Adrenal gland (tissue), 12 donors: ENCODE data around the gene PRKG1. TPM values are rescaled to one million over a fixed set of nuclear protein-coding genes. Genes with fewer than 3 reads are reported as not detected.

Experiments used
- DNase-seq, 7 donors: peaks; one replicate each; pipeline ENCODE4 v3.0.0-alpha.2; 2019 to 2020
- H3K27ac ChIP-seq, 5 donors: fragments of 200-600 bp; sonication (generic) in 4 of 5; 1 replicate in 3 of 5; 2 replicates in 2 of 5; pipeline versions ENCODE4 v1.5.1 to v1.8.0; 2016 to 2020; ENCODE audit warnings: mild to moderate bottlenecking in 1 of 5
- H3K27me3 ChIP-seq: fragments of 200-600 bp; 2 replicates; pipeline ENCODE4 v1.8.0; 2021
- H3K36me3 ChIP-seq, 2 donors: fragments of 200-600 bp; replicated peaks in 1 of 2; 1 replicate in 1 of 2; 2 replicates in 1 of 2; pipeline versions ENCODE4 v1.5.1 to v1.8.0; 2018 to 2022
- H3K4me1 ChIP-seq, 2 donors: fragments of 200-600 bp; replicated peaks in 1 of 2; 1 replicate in 1 of 2; 2 replicates in 1 of 2; pipeline versions ENCODE4 v1.5.1 to v1.8.0; 2018 to 2021
- H3K4me3 ChIP-seq, 4 donors: fragments of 200-600 bp; sonication (generic) in 3 of 4; one replicate each; pipeline ENCODE4 v1.5.1; 2016 to 2018
- H3K9me3 ChIP-seq, 3 donors: fragments of 200-600 bp; sonication (generic) in 1 of 3; replicated peaks in 1 of 3; 1 replicate in 2 of 3; 2 replicates in 1 of 3; pipeline versions ENCODE4 v1.5.1 to v1.8.0; 2016 to 2021
- POLR2A ChIP-seq, 2 donors: fragments of 450-650 bp; IDR thresholded peaks; one replicate each; pipeline ENCODE4 v1.6.1; 2017; ENCODE audit warnings: antibody characterized with exemption in 2 of 2, mild to moderate bottlenecking in 2 of 2, moderate library complexity in 1 of 2
- WGBS, 4 donors: extraction: QIAGEN DNeasy Blood & Tissue Kit in 2 of 4; methylation state at CpG; one replicate each; pipeline versions ENCODE4 v1.1.5 to v1.1.7; 2013 to 2017; 5-methylcytosine and 5-hydroxymethylcytosine counted together
- intact Hi-C, 2 donors: fragments of 100-400 bp; cut with DNase I; formaldehyde crosslinking; loops; one replicate each; pipeline versions ENCODE4 v1.14.1 to v1.15.0; 2022 to 2023
- polyA plus RNA-seq, 3 donors: library from polyadenylated mRNA; stranded (reverse); fragments of 200-250 nt in 2 of 3; fragments of 350-450 nt in 1 of 3; fragmentation: Illumina TruSeq in 1 of 3; extraction: RNeasy Lipid Tissue Mini Kit (QIAGEN cat#74804) in 1 of 3; gene quantifications; one replicate each; pipeline ENCODE4 v1.2.3, GENCODE V29; 2013 to 2014
- total RNA-seq, 9 donors: library from RNA; depleted of rRNA in 4 of 9; stranded (reverse); fragments of >200 nt in 4 of 9; fragments of 120-200 nt in 1 of 9; fragmentation: NEBNext Ultra II Directional in 1 of 9; extraction: Animal tissue kit (Norgen Biotek cat#: 25700) in 1 of 9; gene quantifications; one replicate each; pipeline versions ENCODE4 v1.1.0 to v1.2.4, GENCODE V29; 2013 to 2023
- TF ChIP-seq, protein P1 (sequence below), 6 experiments: fragments of 450-650 bp in 4 of 6; fragments of 200-600 bp in 2 of 6; sonication (generic) in 1 of 6; IDR thresholded peaks; 1 replicate in 5 of 6; 2 replicates in 1 of 6; pipeline versions ENCODE4 v1.5.1 to v1.8.0; 2016 to 2021; ENCODE audit warnings: antibody characterized with exemption in 6 of 6, mild to moderate bottlenecking in 2 of 6, moderate library complexity in 1 of 6
- donor health status: healthy with polysubstance abuse.
- donor health status: Bipolar disorder and iron deficiency.
- donor health status: DM: yes; HTN: yes; CAD: no.
- donor health status: DM: no; HTN: no; CAD: no.
- donor health status: DM: no; HTN: no; CAD: no.
- donor health status: DM: yes; HTN: yes; CAD: no.

The PRKG1 gene
- total and polyA plus RNA-seq, 12 donors, result 6.9 to 104 (median 29.7) TPM

DNA sequence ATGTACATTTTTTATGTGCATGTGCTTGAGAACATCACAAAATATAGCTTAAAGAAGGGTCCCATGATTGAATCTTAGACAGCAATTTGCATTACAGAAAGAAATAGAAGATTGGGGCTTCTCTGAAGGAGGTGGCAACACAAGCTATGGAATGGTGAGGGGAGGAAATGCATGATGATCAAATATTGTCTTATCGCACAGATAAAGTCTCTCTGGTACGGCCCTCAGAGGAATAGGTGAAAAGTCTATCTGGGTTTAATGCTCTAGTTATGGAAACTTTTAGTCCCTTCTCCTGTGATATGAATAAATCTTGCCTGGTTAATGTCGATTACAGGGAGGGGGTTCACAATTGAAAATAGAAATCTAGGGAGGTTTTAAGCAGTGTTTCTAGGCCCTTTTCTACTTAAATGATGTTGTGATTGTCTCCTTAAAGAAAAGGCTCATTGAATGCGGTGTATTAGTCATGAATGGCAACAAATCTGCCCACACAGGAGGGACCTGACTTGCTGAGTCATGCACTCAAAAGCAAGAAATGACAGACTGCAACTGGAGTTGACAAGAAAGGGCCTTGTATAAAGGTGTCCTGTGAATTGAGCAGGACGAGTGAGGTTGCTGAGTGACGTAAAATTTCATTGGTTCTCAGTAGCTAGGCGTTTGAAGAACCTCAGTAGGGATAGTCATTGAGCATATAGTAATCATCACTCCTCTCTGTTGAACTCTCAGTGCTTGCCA lies 758.5 kb downstream of the PRKG1 start:
- Histone ChIP-seq H3K36me3 (no peaks in the 10 kb centered on the region), H3K4me3 (no peak overlapping the region), H3K9me3 (no peaks in the 10 kb centered on the region), H3K4me1 (no peaks in the 10 kb centered on the region), H3K27me3 (no peaks in the 10 kb centered on the region), H3K27ac (no peak overlapping the region)
- WGBS, 4 donors, result 66 to 78% (median 77%) methylated on average over 7 of the region's 7 CpGs
- intact Hi-C loops, result no loop called here
- TF ChIP-seq, protein P1, sequence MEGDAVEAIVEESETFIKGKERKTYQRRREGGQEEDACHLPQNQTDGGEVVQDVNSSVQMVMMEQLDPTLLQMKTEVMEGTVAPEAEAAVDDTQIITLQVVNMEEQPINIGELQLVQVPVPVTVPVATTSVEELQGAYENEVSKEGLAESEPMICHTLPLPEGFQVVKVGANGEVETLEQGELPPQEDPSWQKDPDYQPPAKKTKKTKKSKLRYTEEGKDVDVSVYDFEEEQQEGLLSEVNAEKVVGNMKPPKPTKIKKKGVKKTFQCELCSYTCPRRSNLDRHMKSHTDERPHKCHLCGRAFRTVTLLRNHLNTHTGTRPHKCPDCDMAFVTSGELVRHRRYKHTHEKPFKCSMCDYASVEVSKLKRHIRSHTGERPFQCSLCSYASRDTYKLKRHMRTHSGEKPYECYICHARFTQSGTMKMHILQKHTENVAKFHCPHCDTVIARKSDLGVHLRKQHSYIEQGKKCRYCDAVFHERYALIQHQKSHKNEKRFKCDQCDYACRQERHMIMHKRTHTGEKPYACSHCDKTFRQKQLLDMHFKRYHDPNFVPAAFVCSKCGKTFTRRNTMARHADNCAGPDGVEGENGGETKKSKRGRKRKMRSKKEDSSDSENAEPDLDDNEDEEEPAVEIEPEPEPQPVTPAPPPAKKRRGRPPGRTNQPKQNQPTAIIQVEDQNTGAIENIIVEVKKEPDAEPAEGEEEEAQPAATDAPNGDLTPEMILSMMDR (IDR thresholded peaks at IDR 0.05), result no peak
- TF ChIP-seq POLR2A (IDR thresholded peaks at IDR 0.05), result no peak
- DNase-seq, result peak in 6 of 7 donors; percentile 15 to 53 (median 23)

DNA sequence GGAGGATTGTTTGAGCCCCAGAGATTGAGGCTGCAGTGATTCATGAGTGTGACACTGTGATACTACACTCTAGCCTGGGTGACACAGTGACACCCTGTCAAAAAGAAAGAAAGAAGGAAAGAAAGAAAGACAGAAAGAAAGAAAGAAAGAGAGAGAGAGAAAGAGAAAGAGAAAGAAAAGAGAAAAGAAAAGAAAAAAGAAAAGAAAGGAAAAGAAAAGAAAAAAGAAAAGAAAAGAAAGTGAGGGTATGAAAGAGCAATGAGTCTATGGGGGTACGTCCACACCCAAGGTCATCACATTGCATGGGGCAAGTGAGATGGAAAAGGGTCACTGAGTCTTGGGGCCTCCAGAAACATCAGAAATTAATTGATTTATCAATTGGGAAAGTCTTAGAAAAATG lies 760.3 kb downstream of the PRKG1 start:
- Histone ChIP-seq H3K4me3 (no peak overlapping the region), H3K36me3 (no peaks in the 10 kb centered on the region), H3K27ac (no peak overlapping the region), H3K9me3 (no peaks in the 10 kb centered on the region), H3K4me1 (no peaks in the 10 kb centered on the region), H3K27me3 (no peaks in the 10 kb centered on the region)
- intact Hi-C loops, result no loop called here
- DNase-seq, result no peak
- no peak for TF ChIP-seq POLR2A (IDR thresholded peaks at IDR 0.05)
- TF ChIP-seq, protein P1 (IDR thresholded peaks at IDR 0.05), result no peak
- 80 to 94% (median 86%) methylated on average over 1 of the region's 1 CpG for WGBS, 4 donors

DNA sequence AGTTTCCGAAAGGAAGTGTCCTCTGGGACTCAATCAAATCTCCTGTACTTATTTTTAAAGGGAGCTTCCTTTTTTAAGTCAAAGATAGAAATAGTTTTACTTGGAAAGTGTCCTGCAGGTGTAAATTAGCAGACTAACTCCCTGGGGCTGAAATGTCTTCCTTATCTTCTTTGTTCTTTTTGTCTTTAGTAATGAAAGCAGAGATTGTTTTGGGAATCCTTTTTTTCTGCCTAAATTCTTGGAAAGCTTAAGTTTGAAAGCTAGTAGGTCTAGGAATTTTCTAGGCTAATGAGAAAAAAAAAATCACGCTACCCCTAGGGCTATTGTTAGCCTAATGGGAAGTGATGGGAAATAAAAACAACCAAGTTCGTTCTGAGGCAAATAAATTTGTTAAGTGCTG lies 764.2 kb downstream of the PRKG1 start:
- no peaks in the 10 kb centered on the region for H3K27me3 ChIP-seq
- H3K4me3 ChIP-seq, result no peak overlapping the region
- TF ChIP-seq, protein P1 (IDR thresholded peaks at IDR 0.05), result no peak
- no peak for TF ChIP-seq POLR2A (IDR thresholded peaks at IDR 0.05)
- DNase-seq, result no peak
- H3K9me3 ChIP-seq, result no peaks in the 10 kb centered on the region
- H3K27ac ChIP-seq, result no peak overlapping the region
- intact Hi-C loops, result no loop called here
- H3K4me1 ChIP-seq, result no peaks in the 10 kb centered on the region
- 53 to 77% (median 58%) methylated on average over 3 of the region's 3 CpGs for WGBS, 4 donors
- no peaks in the 10 kb centered on the region for H3K36me3 ChIP-seq

DNA sequence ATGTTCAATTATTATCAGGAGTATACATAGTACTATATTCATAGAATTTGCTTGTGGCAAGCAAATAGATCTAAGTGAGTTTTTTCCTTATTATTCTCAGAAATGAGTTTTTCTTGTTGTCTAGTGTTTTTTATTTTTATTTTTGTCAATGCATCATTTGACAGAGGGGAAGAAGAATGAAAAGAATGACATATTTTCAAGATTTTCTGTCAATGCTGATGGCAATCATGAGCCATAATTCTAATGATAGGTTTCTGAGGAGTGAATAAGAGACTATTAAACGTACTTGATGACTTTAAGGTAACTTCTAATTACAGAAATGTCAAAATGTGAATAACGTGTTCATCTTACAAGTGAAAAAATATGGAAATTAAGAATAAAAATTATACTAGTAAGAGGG lies 769.7 kb downstream of the PRKG1 start:
- intact Hi-C loops, result no loop called here
- DNase-seq, result no peak
- H3K27ac ChIP-seq, result no peak overlapping the region
- H3K4me3 ChIP-seq, result no peak overlapping the region
- H3K27me3 ChIP-seq, result no peaks in the 10 kb centered on the region
- WGBS, 4 donors, result 80 to 90% (median 84%) methylated on average over 2 of the region's 2 CpGs
- no peaks in the 10 kb centered on the region for H3K4me1 ChIP-seq
- TF ChIP-seq POLR2A (IDR thresholded peaks at IDR 0.05), result no peak
- TF ChIP-seq, protein P1 (IDR thresholded peaks at IDR 0.05), result no peak
- no peaks in the 10 kb centered on the region for H3K9me3 ChIP-seq
- H3K36me3 ChIP-seq, result no peaks in the 10 kb centered on the region
